HepG2 (cell line): ENCODE results near the gene PSMB11. TPM values are rescaled to one million over a fixed set of nuclear protein-coding genes. Genes with fewer than 3 reads are reported as not detected.

Source experiments
- ARNTL ChIP-seq: sonication (generic); formaldehyde crosslinking; IDR thresholded peaks from 2 replicates; pipeline ENCODE4 v1.4.0; 2020; ENCODE audit warnings: mild to moderate bottlenecking, missing genetic modification reagents
- ATM ChIP-seq: fragments of 450-650 bp; IDR thresholded peaks from 2 replicates; pipeline ENCODE4 v1.7.1; 2017; ENCODE audit warnings: mild to moderate bottlenecking, borderline replicate concordance
- FOXA3 ChIP-seq: IDR thresholded peaks from 2 replicates; pipeline ENCODE4 v1.6.1; 2016; ENCODE audit warnings: missing genetic modification reagents, missing compliant biosample characterization
- GPN1 ChIP-seq: sonication (generic); formaldehyde crosslinking; IDR thresholded peaks from 2 replicates; pipeline ENCODE4 v1.5.1; 2020; ENCODE audit warnings: missing genetic modification reagents, borderline replicate concordance
- KDM1A ChIP-seq: IDR thresholded peaks from 2 replicates; pipeline ENCODE4 v1.6.1; 2016; ENCODE audit warnings: missing compliant biosample characterization
- MBNL3 ChIP-seq: fragments of 250-450 bp; sonication (Bioruptor Pico); conservative IDR thresholded peaks from 2 replicates; pipeline ENCODE4 v1.8.0; 2022; ENCODE audit warnings: mild to moderate bottlenecking, inconsistent platforms
- MIER2 ChIP-seq: IDR thresholded peaks from 2 replicates; pipeline ENCODE4 v1.6.1; 2016; ENCODE audit warnings: missing biosample characterization, missing genetic modification reagents
- MIER3 ChIP-seq: IDR thresholded peaks from 2 replicates; pipeline ENCODE4 v1.6.1; 2016; ENCODE audit warnings: missing compliant biosample characterization, borderline replicate concordance
- MIXL1 ChIP-seq: IDR thresholded peaks from 2 replicates; pipeline ENCODE4 v1.6.1; 2016
- SALL1 ChIP-seq: sonication (generic); formaldehyde crosslinking; IDR thresholded peaks from 2 replicates; pipeline ENCODE4 v1.8.0; 2022; ENCODE audit warnings: mild to moderate bottlenecking, missing genetic modification reagents
- TBP ChIP-seq: sonication (generic); formaldehyde crosslinking; IDR thresholded peaks from 2 replicates; pipeline ENCODE4 v1.5.0; 2020; ENCODE audit warnings: missing genetic modification reagents
- TBX2 ChIP-seq: sonication (generic); formaldehyde crosslinking; IDR thresholded peaks from 2 replicates; pipeline ENCODE4 v1.5.0; 2020; ENCODE audit warnings: missing genetic modification reagents, mild to moderate bottlenecking, borderline replicate concordance
- ZEB1 ChIP-seq: IDR thresholded peaks from 2 replicates; pipeline ENCODE4 v1.6.1; 2012; ENCODE audit warnings: mild to moderate bottlenecking, low read depth, inconsistent platforms; ENCODE audit not compliant: insufficient replicate concordance
- ZNF598 ChIP-seq: sonication (generic); formaldehyde crosslinking; IDR thresholded peaks from 2 replicates; pipeline ENCODE4 v1.5.1; 2020; ENCODE audit warnings: mild to moderate bottlenecking, missing genetic modification reagents, borderline replicate concordance
- ZNF747 ChIP-seq: sonication (generic); formaldehyde crosslinking; IDR thresholded peaks from 2 replicates; pipeline ENCODE4 v1.8.1; 2023; ENCODE audit warnings: missing genetic modification reagents, mild to moderate bottlenecking, borderline replicate concordance
- ZSCAN21 ChIP-seq: sonication (generic); formaldehyde crosslinking; IDR thresholded peaks from 2 replicates; pipeline ENCODE4 v1.8.0; 2022; ENCODE audit warnings: mild to moderate bottlenecking, missing genetic modification reagents, moderate library complexity, borderline replicate concordance
- polyA plus RNA-seq, 8 experiments: library from polyadenylated mRNA; depleted of rRNA in 3 of 8; stranded (reverse) in 7 of 8; unstranded in 1 of 8; fragments of >200 nt; fragmentation: Illumina TruSeq in 4 of 8; extraction: Trizol in 4 of 8; gene quantifications; 2 replicates each; pipeline versions ENCODE4 v1.2.1 to v1.2.3, GENCODE V29; 2011 to 2016; ENCODE audit warnings: low read depth in 4 of 8, missing spikeins in 1 of 8, mixed read lengths in 1 of 8; ENCODE audit not compliant: insufficient read depth in 1 of 8
- total RNA-seq, 5 experiments: library from RNA; depleted of rRNA; stranded (reverse); fragments of >200 nt; fragmentation: Illumina TruSeq; extraction: Trizol; gene quantifications; 2 replicates each; pipeline ENCODE4 v1.2.3, GENCODE V29; 2016; ENCODE audit warnings: low read depth in 1 of 5
- TF ChIP-seq, protein P1 (sequence below): sonication (generic); formaldehyde crosslinking; IDR thresholded peaks from 2 replicates; pipeline ENCODE4 v1.4.0; 2020; ENCODE audit warnings: missing genetic modification reagents, borderline replicate concordance
- TF ChIP-seq, protein P2 (sequence below): IDR thresholded peaks from 2 replicates; pipeline ENCODE4 v1.6.1; 2018; ENCODE audit warnings: missing genetic modification reagents, mild to moderate bottlenecking, missing compliant biosample characterization
- TF ChIP-seq, protein P3 (sequence below): sonication (generic); formaldehyde crosslinking; IDR thresholded peaks from 2 replicates; pipeline ENCODE4 v1.4.0; 2020; ENCODE audit warnings: missing genetic modification reagents
- TF ChIP-seq, protein P4 (sequence below): IDR thresholded peaks from 2 replicates; pipeline ENCODE4 v1.6.1; 2016; ENCODE audit warnings: missing compliant biosample characterization, missing genetic modification reagents, borderline replicate concordance
- TF ChIP-seq, protein P5 (sequence below): sonication (generic); formaldehyde crosslinking; IDR thresholded peaks from 2 replicates; pipeline ENCODE4 v1.5.0; 2020; ENCODE audit warnings: mild to moderate bottlenecking, missing genetic modification reagents

The PSMB11 gene
- total and polyA plus RNA-seq, 2 of the 13 experiments (the other 11 are each of a cell fraction or from before 2014, with no cell fraction given), result not detected

DNA sequence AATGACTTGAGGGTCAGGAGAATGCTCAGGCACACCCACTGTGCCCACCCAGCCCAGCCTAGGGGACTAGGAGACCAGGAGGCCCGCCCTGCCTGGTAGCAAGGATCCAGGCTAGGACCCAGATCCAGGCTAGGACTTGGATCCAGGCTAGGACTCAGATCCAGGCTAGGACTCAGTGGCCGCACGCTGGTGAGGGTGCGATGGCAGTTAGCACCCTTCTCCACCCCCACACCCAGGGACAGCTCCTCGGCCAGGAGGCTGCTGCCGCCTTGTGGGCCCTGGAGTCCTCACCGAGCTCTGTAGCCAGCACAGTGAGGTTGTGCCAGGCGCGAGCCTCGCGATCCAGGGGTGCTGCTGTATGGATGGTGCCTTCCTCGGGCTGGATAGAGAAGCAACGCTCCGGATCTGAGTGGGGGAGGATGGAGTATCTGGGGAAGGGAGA is 10.2 kb downstream of the PSMB11 start (continued):
- TF ChIP-seq, protein P1, sequence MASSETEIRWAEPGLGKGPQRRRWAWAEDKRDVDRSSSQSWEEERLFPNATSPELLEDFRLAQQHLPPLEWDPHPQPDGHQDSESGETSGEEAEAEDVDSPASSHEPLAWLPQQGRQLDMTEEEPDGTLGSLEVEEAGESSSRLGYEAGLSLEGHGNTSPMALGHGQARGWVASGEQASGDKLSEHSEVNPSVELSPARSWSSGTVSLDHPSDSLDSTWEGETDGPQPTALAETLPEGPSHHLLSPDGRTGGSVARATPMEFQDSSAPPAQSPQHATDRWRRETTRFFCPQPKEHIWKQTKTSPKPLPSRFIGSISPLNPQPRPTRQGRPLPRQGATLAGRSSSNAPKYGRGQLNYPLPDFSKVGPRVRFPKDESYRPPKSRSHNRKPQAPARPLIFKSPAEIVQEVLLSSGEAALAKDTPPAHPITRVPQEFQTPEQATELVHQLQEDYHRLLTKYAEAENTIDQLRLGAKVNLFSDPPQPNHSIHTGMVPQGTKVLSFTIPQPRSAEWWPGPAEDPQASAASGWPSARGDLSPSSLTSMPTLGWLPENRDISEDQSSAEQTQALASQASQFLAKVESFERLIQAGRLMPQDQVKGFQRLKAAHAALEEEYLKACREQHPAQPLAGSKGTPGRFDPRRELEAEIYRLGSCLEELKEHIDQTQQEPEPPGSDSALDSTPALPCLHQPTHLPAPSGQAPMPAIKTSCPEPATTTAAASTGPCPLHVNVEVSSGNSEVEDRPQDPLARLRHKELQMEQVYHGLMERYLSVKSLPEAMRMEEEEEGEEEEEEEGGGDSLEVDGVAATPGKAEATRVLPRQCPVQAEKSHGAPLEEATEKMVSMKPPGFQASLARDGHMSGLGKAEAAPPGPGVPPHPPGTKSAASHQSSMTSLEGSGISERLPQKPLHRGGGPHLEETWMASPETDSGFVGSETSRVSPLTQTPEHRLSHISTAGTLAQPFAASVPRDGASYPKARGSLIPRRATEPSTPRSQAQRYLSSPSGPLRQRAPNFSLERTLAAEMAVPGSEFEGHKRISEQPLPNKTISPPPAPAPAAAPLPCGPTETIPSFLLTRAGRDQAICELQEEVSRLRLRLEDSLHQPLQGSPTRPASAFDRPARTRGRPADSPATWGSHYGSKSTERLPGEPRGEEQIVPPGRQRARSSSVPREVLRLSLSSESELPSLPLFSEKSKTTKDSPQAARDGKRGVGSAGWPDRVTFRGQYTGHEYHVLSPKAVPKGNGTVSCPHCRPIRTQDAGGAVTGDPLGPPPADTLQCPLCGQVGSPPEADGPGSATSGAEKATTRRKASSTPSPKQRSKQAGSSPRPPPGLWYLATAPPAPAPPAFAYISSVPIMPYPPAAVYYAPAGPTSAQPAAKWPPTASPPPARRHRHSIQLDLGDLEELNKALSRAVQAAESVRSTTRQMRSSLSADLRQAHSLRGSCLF (CRISPR knock-in tag), result no peak
- TF ChIP-seq TBP (CRISPR knock-in tag) (0 out of 2 replicates have a peak, but pooled peaks have one; percentile 70), SALL1 (CRISPR knock-in tag) (peak; percentile 50; the same call in 1 of the 2 replicates), MIXL1 (peak; percentile 38; the same call in 1 of the 2 replicates), MIER3 (CRISPR knock-in tag) (no peak), FOXA3 (CRISPR knock-in tag) (0 out of 2 replicates have a peak, but pooled peaks have one; percentile 12), ATM (no peak), MBNL3 (no peak), ARNTL (CRISPR knock-in tag) (no peak), ZNF598 (CRISPR knock-in tag) (no peak), MIER2 (CRISPR knock-in tag) (no peak), ZSCAN21 (CRISPR knock-in tag) (peak; percentile 23; the same call in 1 of the 2 replicates), GPN1 (CRISPR knock-in tag) (peak; percentile 48; the same call in 1 of the 2 replicates), TBX2 (CRISPR knock-in tag) (peak; percentile 58; the same call in 1 of the 2 replicates), KDM1A (CRISPR knock-in tag) (no peak), ZNF747 (CRISPR knock-in tag) (peak; percentile 66; the same call in 1 of the 2 replicates), ZEB1 (no peak)
- TF ChIP-seq, protein P2, sequence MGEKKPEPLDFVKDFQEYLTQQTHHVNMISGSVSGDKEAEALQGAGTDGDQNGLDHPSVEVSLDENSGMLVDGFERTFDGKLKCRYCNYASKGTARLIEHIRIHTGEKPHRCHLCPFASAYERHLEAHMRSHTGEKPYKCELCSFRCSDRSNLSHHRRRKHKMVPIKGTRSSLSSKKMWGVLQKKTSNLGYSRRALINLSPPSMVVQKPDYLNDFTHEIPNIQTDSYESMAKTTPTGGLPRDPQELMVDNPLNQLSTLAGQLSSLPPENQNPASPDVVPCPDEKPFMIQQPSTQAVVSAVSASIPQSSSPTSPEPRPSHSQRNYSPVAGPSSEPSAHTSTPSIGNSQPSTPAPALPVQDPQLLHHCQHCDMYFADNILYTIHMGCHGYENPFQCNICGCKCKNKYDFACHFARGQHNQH (CRISPR knock-in tag), result no peak
- TF ChIP-seq, protein P3, sequence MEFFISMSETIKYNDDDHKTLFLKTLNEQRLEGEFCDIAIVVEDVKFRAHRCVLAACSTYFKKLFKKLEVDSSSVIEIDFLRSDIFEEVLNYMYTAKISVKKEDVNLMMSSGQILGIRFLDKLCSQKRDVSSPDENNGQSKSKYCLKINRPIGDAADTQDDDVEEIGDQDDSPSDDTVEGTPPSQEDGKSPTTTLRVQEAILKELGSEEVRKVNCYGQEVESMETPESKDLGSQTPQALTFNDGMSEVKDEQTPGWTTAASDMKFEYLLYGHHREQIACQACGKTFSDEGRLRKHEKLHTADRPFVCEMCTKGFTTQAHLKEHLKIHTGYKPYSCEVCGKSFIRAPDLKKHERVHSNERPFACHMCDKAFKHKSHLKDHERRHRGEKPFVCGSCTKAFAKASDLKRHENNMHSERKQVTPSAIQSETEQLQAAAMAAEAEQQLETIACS, result no peak
- TF ChIP-seq, protein P4, sequence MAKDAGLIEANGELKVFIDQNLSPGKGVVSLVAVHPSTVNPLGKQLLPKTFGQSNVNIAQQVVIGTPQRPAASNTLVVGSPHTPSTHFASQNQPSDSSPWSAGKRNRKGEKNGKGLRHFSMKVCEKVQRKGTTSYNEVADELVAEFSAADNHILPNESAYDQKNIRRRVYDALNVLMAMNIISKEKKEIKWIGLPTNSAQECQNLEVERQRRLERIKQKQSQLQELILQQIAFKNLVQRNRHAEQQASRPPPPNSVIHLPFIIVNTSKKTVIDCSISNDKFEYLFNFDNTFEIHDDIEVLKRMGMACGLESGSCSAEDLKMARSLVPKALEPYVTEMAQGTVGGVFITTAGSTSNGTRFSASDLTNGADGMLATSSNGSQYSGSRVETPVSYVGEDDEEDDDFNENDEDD (CRISPR knock-in tag), result no peak
- TF ChIP-seq, protein P5, sequence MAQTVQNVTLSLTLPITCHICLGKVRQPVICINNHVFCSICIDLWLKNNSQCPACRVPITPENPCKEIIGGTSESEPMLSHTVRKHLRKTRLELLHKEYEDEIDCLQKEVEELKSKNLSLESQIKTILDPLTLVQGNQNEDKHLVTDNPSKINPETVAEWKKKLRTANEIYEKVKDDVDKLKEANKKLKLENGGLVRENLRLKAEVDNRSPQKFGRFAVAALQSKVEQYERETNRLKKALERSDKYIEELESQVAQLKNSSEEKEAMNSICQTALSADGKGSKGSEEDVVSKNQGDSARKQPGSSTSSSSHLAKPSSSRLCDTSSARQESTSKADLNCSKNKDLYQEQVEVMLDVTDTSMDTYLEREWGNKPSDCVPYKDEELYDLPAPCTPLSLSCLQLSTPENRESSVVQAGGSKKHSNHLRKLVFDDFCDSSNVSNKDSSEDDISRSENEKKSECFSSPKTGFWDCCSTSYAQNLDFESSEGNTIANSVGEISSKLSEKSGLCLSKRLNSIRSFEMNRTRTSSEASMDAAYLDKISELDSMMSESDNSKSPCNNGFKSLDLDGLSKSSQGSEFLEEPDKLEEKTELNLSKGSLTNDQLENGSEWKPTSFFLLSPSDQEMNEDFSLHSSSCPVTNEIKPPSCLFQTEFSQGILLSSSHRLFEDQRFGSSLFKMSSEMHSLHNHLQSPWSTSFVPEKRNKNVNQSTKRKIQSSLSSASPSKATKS (CRISPR knock-in tag), result no peak
